SK-N-MC (cell line): ENCODE data around the gene RAD1.

Experiments used
- EZH2 ChIP-seq: fragments of 200-600 bp; sonication (generic); IDR thresholded peaks from one replicate; pipeline ENCODE4 v1.6.1; 2017; ENCODE audit warnings: antibody characterized with exemption
- POLR2AphosphoS5 ChIP-seq: IDR thresholded peaks from 2 replicates; pipeline ENCODE4 v1.6.1; 2012; ENCODE audit warnings: mild to moderate bottlenecking, low read depth, low read length, borderline replicate concordance

DNA sequence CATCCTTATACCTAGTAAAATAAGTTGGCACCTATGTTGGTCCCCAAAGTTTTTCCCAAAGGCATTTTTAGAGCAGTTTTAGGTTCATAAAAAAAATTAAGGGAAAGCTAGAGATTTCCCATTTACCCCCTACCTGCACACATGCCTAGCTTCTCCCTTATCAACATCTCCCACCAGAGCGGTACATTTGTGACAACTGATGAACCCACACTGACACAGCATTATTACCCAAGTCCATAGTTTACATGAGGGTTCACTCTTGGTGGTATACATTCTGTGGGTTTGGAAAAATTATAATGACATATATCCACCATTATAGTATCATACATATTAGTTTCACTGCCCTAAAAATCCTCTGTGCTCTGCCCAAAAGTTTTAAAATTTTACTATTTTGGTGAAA is 12.0 kb downstream of the RAD1 start:
- TF ChIP-seq POLR2AphosphoS5: no peak
- TF ChIP-seq EZH2: no peak
